Measurements from ENCODE around the gene SAPCD2. TPM values are rescaled to one million over a fixed set of nuclear protein-coding genes. Genes with fewer than 3 reads are reported as not detected.

SAPCD2 gene
- total RNA-seq, 1 donor from 2014 or later = 0.99 TPM

DNA sequence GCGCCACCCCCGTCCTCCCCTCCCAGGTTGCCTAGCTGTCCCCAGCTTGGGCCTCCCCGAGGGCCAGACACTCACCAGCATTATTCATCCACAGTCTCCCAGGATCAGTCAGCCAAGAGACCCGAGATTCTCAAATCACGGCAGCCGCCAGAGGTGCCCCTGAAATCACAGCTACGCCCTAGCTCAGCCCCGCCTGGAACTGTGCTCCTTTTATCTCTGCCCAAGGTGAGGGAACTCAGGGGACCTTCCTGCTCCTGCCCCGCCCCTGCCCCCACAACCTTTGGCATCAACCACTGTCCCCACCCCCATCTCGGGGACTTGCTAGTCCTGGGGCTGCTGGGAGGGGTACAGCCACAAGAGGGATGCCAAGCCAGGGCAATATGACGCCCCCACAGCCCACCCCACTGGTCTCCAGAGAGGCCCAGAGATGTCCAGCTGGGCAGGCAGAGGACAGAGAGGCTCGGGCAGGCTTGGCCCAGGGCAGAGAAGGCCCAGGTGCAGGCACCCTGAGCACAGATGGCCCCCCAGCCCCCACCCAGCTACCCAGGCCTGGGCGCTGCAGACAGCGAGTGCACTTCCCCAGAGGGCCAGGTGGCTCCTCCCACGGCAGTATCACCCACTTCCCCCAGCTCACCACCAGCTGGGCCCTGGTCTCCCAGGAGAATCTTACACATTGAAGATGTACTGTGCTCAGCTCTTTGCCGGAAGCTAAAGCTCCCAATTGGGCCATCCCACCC is 38.3 kb downstream of the SAPCD2 start, which contains the start of gene FUT7:
Gene FUT7, minus strand, starts transcription at position 185 of the 737 bp plus-strand sequence. Its CDS starts 97 bp downstream, at position 88.
- no peak for DNase-seq (ENCODE audit: low read depth)

DNA sequence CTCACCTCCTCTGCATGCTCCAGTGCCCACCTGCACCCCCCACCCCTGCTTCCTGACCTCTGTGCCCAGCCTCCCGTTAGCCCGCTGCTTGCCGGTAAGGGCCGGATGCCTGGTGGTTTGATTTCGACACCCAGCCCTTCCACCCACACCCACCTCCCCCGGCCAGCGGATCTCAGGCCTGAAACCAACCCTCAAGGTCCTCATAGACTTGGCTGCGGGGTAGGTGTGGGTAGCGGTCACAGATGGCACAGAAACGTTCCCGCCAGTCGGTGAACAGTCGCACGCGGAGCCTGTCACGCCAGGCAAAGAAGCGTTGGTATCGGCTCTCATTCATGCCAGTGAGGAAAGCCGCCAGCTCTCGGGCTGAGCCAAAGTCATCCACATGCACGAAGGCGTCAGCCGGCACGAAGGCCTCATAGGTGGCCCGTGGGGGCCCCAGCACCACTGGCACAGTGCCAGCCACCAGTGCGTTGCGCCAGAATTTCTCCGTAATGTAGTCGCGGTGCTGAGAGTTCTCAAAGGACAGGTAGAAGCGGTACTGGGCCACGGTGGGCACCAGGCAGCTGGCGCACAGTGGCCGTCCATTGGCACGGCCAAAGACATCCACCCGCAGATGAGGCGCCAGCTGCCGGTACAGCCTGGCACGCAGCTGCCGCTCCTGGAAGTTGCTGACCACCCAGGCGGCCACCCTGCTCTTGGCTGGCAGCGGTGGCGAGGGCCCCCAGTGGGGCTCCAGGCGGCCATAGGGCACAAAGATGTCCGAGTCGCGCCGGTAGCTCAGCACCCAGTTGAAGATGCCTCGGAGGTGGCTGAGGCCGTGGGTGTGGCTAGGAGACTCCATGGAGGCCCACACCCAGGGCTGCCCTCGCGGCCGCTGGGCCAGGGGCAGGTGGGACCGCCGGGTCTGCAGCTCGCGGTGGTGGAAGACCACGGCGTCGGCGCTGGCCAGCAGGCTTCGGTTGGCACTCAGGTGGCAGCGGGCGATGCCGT is 39.5 kb downstream of the SAPCD2 start:
- DNase-seq (ENCODE audit: low read depth) = peak; percentile 71

DNA sequence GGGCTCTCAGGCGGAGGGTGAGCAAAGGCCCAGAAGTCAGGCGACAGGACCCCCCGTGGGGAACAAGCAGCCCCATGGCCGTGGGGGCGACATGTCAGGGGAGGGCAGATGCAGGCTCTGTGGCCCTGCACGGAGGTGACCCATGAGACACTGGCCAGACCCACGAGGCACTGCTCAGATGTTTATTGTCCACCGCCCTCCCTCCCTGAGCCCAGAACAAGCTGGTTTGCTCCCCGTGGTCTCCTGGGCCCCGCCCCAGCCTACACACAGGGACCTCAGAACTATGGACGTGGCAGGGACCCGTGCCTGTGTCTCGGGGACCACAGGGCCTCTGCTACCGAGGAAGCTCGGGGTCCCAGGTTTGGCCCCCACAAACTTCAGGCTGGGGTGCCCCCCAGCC is 40.4 kb downstream of the SAPCD2 start:
- DNase-seq (ENCODE audit: low read depth) = no peak

DNA sequence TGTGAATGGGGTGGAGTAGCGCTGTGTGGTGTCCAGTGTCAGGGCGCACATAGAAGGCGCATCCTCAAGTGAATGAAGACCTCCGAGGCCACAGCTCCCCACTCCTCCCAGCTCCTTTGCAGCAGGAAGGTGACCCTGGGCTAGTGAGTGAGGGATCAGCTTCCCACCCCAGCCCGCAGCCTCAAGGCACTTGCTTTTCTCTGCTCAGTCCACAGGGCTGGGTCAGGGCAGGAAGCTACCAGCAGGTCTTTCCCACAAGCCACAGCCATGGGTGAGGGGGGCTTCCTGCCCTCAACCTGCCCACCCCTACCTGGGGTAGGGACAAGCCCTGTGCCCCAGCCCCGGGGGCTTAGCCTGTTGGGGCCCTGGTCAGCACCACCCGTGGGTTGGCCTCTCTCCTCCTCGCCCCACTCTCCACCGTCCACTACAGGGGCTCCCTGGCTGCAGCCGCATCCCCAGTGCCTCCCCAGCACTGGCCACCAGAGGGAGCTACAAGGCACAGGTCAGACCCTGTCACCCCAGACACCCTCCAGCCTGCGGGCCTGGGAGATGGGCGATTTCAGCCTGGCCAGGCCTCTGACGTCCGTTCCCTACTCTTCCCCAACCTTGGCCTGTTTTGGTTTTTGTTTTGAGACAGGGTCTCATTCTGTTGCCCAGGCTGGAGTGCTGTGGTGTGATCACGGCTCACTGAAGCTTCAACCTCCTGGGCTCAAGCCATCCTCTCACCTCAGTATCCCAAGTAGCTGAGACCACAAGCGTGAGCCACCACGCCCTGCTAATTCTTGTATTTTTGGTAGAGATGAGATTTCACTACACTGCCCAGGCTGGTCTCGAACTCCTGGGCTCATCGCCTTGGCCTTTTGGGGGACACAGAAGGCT is 41.1 kb downstream of the SAPCD2 start:
- peak; percentile 29 for DNase-seq (ENCODE audit: low read depth)

DNA sequence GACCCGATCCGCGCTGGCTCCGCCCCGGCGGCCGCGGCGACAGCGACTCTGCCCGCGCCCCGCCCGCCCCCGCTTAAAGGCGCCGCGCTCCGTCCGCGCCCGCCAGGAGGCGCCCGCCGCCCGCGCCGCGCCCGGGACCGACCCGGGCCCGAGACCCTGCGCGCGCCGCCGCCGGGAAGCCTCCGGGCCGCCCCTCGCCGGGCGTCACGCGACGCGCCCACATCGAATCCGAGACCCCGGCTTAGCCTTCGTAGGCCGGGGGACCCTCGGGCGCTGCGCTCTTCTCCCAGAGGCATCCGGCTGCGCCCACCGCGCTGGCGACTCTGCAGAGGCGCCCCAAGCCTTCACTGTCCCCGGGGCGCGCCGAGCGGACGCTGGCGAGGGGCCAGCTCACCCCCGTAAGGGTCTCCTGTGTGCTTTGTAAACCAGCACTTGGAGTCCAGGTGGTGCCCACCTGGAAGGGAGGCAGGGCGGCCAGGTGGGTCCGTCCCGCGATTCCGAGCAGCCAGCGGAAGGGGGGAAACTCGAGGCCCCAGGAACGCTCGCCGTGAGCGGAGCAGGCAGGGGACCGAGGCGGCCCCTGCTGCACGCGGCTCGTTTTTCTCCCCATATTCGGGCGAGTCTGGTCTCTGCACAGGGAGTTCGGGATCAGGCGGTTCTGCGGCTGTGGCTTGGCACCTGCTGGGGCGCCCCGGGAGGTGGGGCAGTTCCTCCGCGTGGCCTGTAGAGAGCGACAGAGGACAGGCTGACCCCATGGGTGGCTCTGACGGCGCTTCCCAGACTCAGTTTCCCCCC is 41.9 kb downstream of the SAPCD2 start:
- DNase-seq (ENCODE audit: low read depth) = peak; percentile 19

DNA sequence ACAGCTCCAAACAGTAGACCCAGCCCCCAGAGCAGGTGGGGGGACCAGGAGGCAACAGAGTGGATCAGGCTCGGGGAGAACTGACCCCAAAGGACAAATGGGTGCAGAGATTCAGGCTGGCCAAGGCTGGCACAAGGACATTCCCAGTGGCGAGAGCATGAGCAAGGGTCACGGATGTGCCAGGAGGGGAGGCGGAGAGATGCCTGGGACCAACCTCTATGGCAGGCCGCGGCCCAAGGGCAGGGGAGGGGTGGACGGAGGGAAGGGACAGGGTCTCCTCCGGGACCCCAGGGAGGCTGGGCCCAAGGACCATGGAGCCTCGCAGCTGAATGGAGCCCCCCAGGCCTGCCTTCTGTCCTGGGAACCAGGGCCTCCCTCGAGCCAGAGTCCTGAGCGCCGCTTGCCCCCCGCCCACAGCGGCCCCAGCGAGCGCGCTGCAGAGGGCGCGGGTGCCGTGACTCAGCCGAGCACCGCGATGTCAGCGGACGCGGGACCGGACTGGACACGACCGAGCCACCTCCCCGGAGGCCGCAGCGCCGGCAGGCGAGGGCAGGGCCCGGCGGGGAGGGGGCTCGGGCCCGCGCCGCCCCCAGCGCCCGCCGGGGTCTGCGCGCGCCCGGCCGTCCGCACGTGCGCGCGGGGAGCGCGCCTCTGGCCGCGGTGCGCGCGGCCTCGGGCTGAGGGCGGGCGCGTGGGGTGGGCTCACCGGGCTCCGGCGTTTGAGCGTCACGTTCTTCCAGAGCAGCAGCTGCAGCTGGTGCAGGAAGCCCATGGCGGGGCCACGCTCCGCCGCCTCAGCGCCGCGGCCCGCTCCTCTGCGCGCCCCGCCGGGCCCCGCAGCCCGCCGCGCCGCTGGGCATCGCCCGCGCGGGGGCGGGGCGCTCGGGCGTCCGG is 42.7 kb downstream of the SAPCD2 start, which contains the start of gene ABCA2:
Gene ABCA2, minus strand, starts transcription at position 869 of the 894 bp plus-strand sequence. Its CDS starts 97 bp downstream, at position 772.
- DNase-seq (ENCODE audit: low read depth) = no peak

DNA sequence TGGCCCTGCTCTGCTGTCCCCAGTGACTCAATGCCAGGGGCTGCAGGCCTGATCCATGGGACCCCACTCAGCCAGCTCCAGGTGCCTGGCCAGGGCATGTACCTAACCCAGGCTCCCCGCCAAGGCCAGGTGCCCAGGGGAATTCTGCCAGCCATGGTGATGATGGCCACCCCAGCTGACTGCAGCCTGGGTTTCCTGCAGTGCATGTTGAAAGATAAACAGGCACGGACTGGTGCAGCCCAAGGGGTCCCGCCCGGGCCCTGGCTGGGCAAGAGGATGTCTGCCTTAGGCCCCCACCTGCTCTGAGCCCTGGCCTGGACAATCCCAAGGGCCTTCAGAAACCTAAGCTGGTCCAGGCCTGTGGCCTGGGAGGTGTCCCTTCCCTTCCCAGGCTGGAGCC is 43.5 kb downstream of the SAPCD2 start:
- no peak for DNase-seq (ENCODE audit: low read depth)

DNA sequence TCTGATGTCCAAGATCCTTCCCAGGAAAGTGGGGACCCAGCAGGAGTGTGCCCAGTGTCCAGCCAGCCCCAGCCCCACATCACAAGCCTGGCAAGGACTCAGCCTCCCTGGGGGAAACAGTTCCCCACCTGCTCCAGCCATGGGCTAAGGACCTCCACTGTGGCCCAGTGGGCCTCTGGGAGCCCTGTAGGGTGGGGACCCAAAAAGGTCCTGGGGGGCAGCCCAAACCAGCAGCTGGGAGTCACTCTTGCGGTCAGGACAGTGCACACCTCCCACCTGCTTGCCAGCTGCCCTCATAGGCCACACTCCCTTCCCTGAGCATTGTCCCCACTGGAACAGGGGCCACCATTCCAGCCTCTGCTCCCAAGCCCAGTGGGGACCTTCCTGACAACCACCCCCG is 44.0 kb downstream of the SAPCD2 start:
- DNase-seq (ENCODE audit: low read depth) = no peak

DNA sequence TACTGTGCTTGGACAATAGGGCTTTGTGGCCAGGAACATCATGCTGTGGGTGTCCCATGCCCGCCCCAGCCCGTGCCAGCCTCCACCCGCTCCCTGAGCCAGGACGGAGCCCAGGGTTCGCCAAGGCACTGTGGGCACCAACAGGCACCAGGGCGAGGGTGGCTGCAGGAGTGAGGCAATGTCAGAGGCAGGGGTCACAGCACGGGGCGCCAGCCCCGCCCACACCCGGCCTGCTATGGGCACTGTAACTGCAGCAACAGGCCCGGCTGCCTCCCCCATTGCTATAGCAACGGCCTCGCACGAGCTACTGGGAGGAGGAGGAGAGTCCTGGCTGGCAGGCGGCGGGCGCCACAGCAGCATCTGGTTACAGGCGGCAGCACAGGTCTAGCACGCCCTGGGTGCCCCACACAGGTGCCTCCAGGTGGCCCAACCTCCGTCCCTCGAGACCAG is 44.8 kb downstream of the SAPCD2 start:
- DNase-seq (ENCODE audit: low read depth) = peak; percentile 75

DNA sequence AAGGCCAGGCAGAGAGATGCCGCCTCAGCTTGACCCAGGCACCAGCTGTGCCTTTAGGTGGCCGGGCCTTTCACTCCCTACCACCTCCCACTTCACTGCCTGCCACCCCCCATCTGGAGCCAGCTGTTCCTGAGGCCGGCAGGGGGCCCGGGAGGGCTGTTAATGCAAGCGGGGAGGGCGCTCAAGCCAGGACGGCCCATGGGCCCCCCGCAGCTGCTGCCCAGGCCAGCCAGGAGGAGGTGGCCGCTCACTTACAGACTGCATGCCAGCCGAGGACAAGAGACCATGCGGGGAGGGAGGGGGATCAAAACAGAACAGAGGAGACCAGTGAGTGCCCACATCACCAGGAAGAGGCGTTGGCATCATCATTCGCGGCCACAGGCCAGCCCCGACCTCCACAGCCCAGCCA is 46.8 kb downstream of the SAPCD2 start:
- DNase-seq (ENCODE audit: low read depth) = no peak

DNA sequence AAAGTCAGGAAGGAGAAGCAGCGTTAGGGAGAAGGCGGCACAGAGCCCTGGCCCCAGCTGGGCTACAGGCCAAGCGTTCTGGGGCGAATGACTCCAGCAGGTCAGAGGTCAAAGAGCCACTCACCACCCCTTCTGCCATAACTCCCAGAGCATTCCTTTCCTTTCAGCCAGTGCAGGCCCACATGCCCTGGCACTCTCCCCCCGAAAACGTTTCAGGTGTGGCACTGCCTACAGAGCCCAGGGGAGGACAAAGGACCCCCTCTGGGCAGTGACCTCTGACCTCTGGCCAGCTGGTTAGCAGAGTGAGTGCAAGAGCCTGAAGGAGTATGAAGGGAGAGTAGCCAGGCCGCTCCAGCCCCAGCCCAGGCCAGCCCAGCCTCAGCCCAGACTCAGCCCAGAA is 47.2 kb downstream of the SAPCD2 start:
- DNase-seq (ENCODE audit: low read depth) = no peak

DNA sequence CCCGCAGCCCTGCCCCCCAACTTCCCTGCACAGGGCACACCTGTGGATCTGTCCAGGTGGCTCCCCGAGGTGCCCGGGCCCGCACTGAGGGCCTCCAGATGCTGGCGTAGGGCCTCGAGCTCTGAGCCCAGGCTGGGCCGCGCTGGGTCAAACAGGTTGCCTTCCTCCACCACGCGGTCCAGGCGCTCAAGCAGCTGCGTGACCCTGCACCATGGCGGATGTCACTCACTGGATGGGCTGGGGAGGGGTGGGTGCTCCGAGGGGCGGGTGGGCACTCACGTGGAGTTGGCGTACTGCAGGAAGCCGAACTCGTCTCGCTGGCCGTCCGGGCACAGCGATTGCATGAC is 47.7 kb downstream of the SAPCD2 start:
- DNase-seq (ENCODE audit: low read depth) = no peak

DNA sequence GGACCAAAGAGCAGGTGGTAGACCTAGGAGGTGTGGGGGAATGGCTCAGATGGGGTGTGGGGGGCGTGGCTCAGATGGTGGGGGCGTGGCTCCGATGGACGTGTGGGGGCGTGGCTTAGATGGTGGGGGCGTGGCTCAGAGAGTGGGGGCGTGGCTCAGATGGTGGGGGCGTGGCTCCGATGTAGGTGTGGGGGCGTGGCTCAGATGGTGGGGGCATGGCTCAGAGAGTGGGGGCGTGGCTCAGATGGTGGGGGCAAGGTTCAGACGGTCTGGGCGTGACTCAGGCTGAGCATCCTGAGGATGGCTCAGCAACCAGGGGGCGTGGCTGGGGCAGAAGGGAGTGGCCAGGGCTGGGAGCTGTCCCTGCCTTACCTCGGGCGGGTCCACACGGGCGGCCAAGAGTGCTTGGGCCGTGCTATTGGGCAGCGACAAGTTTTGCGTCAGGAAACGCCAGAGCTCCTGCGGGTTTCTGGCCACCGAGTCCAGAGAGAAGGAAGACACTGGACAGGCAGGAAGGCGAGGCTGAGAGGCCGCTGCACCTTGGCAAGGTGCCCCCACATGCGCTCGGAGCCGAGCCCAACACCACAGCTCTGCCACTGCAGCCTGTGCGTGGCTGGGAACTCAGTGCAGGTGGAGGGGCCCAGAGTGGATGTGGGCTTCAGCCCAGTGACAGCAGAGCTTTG is 48.2 kb downstream of the SAPCD2 start:
- peak; percentile 58 for DNase-seq (ENCODE audit: low read depth)

DNA sequence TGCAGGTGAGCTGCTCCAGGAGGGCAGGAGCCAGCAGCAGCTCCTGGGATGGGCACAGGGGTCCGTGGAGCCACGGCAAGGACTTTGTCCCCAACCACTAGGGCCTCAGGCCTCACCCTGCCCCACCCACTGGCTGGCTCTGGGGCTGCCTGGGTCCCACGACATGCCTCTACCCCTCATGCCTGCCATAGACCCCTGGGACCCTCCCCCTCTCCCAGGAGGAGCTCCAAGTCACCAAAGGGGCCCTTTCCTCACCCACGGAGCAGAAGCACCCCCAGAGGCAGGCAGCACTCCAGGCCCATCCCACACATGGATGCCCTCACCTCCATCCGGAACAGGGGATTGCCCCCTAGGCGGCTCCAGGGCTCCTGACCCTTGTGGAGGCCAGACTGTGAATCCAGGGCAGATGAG is 48.8 kb downstream of the SAPCD2 start:
- DNase-seq (ENCODE audit: low read depth) = no peak

DNA sequence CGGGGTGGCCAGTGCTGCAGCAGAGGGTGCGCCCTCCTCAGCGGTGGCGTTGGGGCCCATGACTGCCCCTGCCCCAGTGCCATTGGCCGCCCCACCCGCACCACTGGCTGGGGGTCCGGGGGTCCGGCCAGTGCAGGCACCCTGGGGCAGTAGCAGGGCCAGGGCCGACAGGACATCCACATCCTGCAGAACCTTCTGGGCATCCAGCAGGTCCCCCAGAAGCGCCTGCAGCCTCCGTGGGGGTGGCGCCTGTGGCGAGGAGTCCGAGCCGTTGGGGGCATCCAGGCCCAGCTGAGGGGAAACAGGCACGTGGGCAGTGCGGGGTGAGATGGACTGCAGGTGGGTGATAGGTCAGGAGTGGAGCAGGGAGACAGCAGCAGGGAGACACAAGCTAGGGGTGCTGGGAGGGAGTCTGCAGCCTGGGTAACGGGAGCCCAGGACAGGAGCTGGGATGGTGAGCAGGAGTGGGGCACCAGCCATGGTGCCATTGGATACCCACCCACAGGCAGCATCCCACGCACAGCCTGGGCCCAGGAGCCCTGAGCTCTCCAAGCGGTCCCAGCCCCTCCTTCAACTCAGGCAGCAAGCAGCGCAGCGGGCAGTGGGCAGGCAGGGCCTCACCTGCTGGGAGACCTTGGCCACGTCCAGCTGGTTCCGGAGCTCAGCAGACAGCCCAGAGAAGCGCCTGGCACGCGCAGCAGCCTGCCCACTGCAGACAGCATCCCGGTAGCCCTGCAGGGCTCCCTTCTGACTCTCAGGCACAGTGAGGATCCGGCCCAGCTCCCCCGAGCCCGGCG is 49.4 kb downstream of the SAPCD2 start:
- DNase-seq (ENCODE audit: low read depth) = no peak

DNA sequence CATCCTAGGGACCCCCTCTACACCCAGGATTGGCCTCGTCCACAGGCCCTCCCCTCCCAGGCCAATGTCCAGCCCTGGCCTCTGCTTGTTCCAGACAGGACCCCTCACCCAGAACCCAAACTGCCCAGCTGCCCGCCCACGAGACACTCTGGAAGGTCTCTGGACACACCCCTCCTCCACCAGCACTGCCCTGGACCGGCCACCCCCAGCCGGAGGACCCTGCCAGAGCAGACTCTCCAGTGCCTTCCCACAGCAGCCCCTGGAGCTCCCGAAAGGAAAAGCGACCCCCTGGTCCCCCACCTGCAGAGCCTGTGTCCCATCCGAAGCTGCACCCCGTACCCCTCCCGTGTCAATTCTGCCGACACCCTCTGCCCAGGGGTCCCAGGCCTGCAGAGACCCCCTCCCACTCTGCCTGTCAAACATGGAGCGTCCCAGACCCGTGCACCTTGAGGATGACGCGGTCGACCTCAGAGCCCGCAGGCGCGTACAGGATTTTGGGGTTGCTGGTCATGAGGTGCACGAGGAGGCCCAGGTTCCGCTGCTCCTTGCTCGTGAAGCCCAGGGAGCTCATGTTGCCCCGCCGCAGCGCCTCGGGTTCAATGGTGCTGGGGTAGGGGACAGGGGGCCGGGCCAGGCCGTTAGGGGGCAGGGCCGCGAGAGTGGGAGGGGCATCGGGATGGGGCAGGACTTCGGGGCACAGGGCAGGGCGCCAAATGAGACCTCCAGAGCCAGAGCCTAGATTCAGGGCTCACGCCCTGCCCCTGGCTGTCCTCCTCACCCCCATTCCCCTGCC is 50.3 kb downstream of the SAPCD2 start:
- DNase-seq (ENCODE audit: low read depth) = no peak

DNA sequence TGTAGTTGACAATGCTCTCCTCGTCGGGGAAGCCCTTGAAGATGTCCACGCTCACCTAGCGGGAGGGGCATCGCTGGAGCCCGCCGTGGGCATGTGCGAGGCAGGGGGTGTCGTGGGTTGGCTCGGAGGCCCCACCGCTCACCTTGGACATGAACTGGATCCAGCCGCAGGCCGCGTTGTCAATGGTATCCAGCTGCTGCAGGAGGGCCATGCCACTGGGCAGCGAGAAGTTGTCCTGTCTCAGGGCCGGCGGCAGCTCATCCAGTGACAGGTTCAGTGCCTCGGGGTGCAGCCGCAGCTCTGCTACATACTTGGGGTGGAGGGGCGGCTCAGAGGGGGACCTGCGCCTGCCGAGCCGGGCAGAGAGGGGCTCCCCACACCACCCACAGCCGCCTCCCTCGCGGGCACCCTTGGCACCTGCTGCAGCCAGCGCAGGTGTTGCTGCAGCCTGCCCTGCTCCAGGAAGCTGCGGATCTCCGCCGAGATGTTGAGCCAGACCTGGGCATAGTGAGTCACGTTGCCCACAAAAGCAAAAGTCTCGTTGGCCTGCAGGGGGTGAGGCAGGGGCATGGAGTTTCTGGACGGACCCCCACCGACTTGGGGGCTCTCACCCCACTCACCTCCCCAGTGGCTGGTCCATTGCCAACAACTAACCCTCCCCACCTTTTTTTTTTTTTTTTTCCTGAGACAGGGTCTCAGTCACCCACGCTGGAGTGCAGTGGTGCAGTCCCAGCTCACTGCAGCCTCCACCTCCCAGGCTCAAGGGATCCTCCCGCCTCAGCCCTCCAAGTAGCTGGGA is 51.4 kb downstream of the SAPCD2 start:
- no peak for DNase-seq (ENCODE audit: low read depth)
